H1 (cell line): Measurements from ENCODE around the gene PMP22.

Source experiments
- GABPA ChIP-seq: IDR thresholded peaks from 2 replicates; pipeline ENCODE4 v1.6.1; 2011; ENCODE audit warnings: mild to moderate bottlenecking, low read length, moderate library complexity, borderline replicate concordance; ENCODE audit not compliant: insufficient read depth
- POLR2A ChIP-seq, 2 experiments: IDR thresholded peaks; 1 replicate in 1 of 2; 2 replicates in 1 of 2; pipeline ENCODE4 v1.6.1; 2011; ENCODE audit warnings: low read depth in 2 of 2, low read length in 2 of 2, mild to moderate bottlenecking in 2 of 2; ENCODE audit errors: control extremely low read depth in 1 of 2
- POLR2AphosphoS5 ChIP-seq: IDR thresholded peaks from 2 replicates; pipeline ENCODE4 v1.6.1; 2011; ENCODE audit warnings: low read depth, low read length
- TF ChIP-seq, protein P1 (sequence below), 3 experiments: IDR thresholded peaks; 1 replicate in 2 of 3; 2 replicates in 1 of 3; pipeline versions ENCODE4 v1.5.1 to v1.6.1; 2011; ENCODE audit warnings: low read length in 3 of 3, mild to moderate bottlenecking in 3 of 3, inconsistent platforms in 2 of 3, low read depth in 1 of 3, moderate library complexity in 1 of 3; ENCODE audit not compliant: insufficient read depth in 1 of 3; ENCODE audit errors: control extremely low read depth in 1 of 3

- no peak for TF ChIP-seq POLR2A (IDR thresholded peaks at IDR 0.05; ENCODE audit: control extremely low read depth in 1 of 2, low read depth in 2 of 2, low read length in 2 of 2)
- no peak for TF ChIP-seq GABPA
- TF ChIP-seq, protein P1, sequence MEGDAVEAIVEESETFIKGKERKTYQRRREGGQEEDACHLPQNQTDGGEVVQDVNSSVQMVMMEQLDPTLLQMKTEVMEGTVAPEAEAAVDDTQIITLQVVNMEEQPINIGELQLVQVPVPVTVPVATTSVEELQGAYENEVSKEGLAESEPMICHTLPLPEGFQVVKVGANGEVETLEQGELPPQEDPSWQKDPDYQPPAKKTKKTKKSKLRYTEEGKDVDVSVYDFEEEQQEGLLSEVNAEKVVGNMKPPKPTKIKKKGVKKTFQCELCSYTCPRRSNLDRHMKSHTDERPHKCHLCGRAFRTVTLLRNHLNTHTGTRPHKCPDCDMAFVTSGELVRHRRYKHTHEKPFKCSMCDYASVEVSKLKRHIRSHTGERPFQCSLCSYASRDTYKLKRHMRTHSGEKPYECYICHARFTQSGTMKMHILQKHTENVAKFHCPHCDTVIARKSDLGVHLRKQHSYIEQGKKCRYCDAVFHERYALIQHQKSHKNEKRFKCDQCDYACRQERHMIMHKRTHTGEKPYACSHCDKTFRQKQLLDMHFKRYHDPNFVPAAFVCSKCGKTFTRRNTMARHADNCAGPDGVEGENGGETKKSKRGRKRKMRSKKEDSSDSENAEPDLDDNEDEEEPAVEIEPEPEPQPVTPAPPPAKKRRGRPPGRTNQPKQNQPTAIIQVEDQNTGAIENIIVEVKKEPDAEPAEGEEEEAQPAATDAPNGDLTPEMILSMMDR (IDR thresholded peaks at IDR 0.05; ENCODE audit: control extremely low read depth in 1 of 3, insufficient read depth in 1 of 3, low read depth in 1 of 3, low read length in 3 of 3) = no peak
- no peak for TF ChIP-seq POLR2AphosphoS5
Measured at GRCh38 chr17:15285466-15285865, 20.3 kb upstream of the PMP22 start.
